ENCODE measurements around the gene TMEM9. TPM values are rescaled to one million over a fixed set of nuclear protein-coding genes. Genes with fewer than 3 reads are reported as not detected.

TMEM9 gene
- total RNA-seq, 1 donor from 2014 or later, result 78.5 TPM

Other genes with a start within 250 kb of the TMEM9 start
- 3.4 TPM for gene KIF21B, start 130.8 kb downstream of the TMEM9 start, total RNA-seq (ENCODE audit: insufficient read depth, low replicate concordance)
- 0.96 TPM for gene CACNA1S, start 42.0 kb downstream of the TMEM9 start, total RNA-seq (ENCODE audit: insufficient read depth, low replicate concordance)
- not detected for gene ASCL5, start 27.3 kb downstream of the TMEM9 start, total RNA-seq (ENCODE audit: insufficient read depth, low replicate concordance)
- gene IGFN1, start 36.4 kb upstream of the TMEM9 start, total RNA-seq (ENCODE audit: insufficient read depth, low replicate concordance), result not detected
- 21.9 TPM for gene PKP1, start 129.0 kb upstream of the TMEM9 start, total RNA-seq (ENCODE audit: insufficient read depth, low replicate concordance)
- gene TNNT2, start 223.2 kb upstream of the TMEM9 start, total RNA-seq (ENCODE audit: insufficient read depth, low replicate concordance), result 2.6 TPM
- 8.2 TPM for gene LAD1, start 244.8 kb upstream of the TMEM9 start, total RNA-seq (ENCODE audit: insufficient read depth, low replicate concordance)

All from umbilical cord (tissue), 1 donor.